Measurements from ENCODE around the gene CNNM4.

The CNNM4 gene

DNA sequence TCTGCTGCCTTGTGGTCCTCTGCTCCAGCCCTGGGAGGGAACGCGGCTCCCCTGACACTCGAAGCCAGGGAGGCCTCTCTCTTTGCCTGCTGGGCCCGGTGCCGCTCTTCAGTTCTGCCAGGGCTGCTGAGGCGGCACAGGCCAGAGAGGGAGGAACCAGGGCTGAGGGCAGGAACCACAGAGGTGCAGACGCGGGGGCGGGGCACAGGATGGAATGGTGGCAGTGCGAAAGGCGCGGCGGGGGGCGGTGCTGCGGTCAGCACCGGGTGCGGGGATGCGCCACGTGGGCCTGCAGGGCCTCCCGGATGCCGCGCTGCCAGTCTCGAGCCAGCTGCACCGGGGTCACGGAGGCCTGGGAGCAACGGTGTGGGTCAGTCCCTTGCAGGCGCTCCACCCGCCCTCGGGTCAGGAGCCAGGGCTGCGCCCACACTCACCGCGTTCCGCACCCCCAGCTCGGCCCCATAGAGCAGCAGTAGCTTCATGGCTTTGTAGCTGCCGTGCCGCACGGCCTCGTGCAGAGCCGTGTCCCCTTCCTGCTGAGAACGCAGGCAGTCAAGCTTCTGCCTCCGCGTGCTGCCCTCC lies 78.7 kb downstream of the CNNM4 start:
- H3K4me1 Mint-ChIP-seq: peaks cover 10% of the 10 kb centered on the region
- H3K36me3 Mint-ChIP-seq (ENCODE audit: low read depth): peaks cover 13% of the 10 kb centered on the region
- peak overlapping the region; percentile 38 for H3K4me3 Mint-ChIP-seq
- no peak overlapping the region for H3K27ac Mint-ChIP-seq
- no peaks in the 10 kb centered on the region for H3K27me3 Mint-ChIP-seq
- no peaks in the 10 kb centered on the region for H3K9me3 Mint-ChIP-seq
- DNase-seq (peak; percentile 82), ATAC-seq (peak; percentile 87)

DNA sequence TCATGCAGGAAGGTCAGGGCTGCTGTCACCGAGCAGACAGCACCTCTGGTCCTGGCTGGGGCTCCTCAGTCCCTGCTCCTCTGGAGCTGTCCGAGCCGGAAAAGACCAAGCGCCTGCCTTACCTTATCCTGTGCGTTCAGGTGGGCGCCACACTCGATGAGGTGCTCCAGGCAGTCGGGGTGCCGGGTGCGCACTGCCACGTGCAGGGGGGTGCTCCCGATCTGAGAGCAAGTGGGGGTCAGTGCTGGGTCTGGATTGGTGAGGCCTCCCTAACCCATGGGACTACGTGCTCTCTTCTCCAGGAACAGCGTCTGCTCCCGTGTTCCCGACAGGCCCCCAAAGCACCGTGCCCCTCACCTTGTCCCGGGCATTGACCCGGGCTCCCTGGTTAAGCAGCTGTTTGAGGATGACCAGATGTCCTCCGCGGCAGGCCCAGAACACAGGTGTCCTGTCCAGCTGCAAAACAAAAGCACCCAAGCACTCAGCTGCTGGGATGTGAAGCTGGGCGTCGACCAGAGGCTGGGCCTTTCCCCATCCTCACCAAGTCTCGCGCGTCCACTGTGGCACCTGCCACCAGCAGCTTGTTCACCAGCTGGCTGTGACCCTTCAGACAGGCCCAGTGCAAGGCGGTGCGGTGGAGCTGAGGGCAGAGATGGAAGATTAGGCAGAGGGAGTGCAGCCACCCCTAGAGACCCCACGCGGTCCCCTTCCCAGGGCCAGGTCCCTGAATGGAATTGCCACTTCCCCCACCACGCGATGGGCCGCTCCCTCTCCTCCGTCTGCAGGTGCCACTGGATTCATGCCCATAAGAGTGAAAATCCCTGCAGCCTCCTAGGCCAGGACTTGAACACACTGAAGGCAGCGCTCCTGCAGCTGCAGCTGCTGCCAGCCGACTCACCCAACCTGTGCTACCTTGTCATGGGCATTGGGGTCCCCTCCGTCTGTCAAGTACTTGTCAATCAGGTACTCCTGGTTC lies 79.5 kb downstream of the CNNM4 start:
- H3K27ac Mint-ChIP-seq: no peak overlapping the region
- no peak overlapping the region for H3K4me3 Mint-ChIP-seq
- DNase-seq: no peak
- no peaks in the 10 kb centered on the region for H3K27me3 Mint-ChIP-seq
- peaks cover 10% of the 10 kb centered on the region for H3K4me1 Mint-ChIP-seq
- H3K36me3 Mint-ChIP-seq (ENCODE audit: low read depth): peaks cover 10% of the 10 kb centered on the region
- ATAC-seq: no peak
- H3K9me3 Mint-ChIP-seq: no peaks in the 10 kb centered on the region

DNA sequence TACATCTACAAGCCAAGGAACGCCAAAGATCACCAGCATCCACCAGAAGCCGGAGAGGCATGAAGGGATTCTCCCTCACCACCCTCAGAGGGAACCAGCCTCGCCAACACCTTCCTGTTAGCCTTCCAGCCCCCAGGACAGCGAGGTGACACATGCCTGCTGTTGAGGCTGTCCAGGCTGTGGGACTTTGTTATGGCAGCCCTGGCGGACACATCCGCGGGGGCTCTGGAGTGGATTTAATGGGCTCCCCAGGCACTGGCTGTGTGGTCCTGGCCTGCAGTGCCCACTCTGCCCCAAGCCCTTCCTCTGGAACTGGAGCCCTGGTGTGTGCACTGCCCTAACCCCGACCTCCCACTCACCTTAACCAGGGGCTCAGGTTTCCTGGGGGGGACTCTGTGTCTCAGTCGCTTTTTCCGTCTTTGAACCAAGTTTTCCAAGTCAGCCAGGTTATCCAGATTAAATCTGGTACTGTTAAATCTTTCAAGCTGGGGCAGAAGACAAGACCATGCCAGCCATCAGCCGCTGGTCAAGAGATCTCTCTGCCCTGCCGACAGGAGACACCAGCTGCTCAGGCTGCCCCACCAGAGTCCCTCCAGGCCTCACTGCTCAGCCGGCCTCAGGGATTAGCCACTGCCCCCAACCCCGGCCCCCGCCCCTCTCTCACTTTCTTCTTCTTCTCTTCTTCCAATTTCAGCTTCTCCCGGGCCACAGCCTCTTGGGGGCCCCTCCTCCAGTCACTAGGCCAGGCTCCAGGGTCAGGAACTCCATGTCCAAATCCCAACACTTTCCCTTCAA lies 81.2 kb downstream of the CNNM4 start:
- Mint-ChIP-seq H3K36me3 (ENCODE audit: low read depth) (peaks cover 7% of the 10 kb centered on the region), H3K9me3 (no peaks in the 10 kb centered on the region), H3K4me3 (no peak overlapping the region), H3K27me3 (no peaks in the 10 kb centered on the region), H3K4me1 (peaks cover 10% of the 10 kb centered on the region), H3K27ac (no peak overlapping the region)
- DNase-seq (no peak), ATAC-seq (no peak)

DNA sequence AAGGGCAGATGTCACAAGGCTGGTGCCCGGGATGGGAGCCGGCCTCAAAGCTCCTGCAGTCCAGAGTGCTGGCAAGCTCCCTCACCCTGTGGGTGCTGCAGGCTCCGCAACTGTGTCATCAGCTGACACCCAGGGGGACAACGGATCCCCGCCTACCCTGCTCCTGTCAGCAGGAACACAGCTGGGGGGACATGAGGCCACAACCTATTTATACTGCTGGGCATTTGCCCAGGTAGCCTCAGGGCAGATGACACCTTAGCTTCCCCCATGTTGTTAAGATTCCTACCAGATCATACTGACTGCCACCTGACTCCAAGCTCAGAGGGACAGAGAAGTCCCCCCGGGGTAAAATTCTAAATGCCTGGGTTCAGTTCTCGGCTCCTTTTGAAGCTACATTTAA lies 81.9 kb downstream of the CNNM4 start:
- ATAC-seq: no peak
- Mint-ChIP-seq H3K4me1 (peaks cover 10% of the 10 kb centered on the region), H3K4me3 (no peak overlapping the region), H3K27me3 (no peaks in the 10 kb centered on the region), H3K9me3 (no peaks in the 10 kb centered on the region), H3K36me3 (ENCODE audit: low read depth) (peaks cover 7% of the 10 kb centered on the region), H3K27ac (no peak overlapping the region)
- DNase-seq: no peak

DNA sequence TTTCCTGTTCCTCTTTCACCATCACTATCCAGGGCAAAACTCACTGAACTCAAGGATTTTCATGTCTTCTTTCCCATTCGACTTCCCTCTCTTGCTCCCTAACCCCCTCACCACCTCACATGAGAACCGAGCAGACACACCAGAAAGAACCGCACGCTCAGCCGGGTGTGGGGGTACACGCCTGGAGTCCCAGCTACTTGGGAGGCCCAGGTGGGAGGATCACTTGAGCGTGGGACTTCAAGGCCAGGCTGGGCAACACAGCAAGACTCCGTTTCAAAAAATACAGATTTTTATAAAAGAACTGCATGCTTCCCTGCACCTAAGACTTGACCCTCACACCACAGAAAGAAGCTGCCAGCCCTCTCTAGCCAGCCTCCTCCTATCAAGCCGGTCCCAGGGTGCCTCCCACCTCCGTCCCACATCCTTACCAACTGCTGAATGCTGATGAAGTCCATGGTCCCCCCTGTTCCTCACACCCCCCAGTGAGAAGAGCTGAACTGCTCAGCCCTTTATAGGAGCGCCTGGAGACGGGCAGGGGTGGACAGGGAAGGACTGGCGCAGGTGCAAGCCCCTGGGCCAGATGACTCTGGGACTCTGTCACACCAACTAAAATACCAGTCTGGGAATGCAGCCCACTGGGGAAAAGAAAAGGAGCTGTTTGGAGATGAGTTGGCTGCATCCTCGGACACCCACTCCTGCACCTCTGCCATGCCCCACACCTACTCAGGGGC lies 83.0 kb downstream of the CNNM4 start, which contains the start of gene ANKRD23:
Gene ANKRD23, minus strand, starts transcription at position 484 of the 731 bp plus-strand sequence. Its CDS starts 29 bp downstream, at position 455.
- Mint-ChIP-seq H3K27ac (no peak within 1 kb of the TSS), H3K4me1 (peaks cover 10% of the 10 kb centered on the region), H3K4me3 (no peak within 1 kb of the TSS), H3K36me3 (ENCODE audit: low read depth) (peaks cover 9% of the 10 kb centered on the region), H3K9me3 (no peaks in the 10 kb centered on the region), H3K27me3 (no peaks in the 10 kb centered on the region)
- DNase-seq (no peak), ATAC-seq (no peak)

DNA sequence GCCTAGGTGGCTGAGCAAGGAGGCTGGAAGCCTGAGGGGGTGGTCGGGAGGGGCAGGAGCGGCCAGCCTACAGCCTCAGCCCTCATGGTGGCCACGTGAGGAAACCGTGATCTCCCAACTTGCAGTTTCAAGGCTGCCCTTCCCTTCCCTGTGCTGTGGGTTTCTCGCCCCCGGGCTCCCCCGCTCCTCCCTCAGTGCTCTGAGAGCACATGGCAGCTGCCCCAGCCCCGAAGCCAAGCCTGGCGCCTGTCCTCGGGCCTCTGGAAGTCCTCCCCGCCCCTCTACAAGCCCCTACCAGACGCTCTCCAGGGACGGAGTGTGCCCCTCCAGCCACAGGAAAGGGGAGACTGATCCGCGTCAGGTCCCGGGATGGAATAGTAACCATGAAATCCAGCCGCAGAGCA lies 83.7 kb downstream of the CNNM4 start:
- Mint-ChIP-seq H3K27ac (no peak overlapping the region), H3K27me3 (no peaks in the 10 kb centered on the region), H3K4me1 (peaks cover 8% of the 10 kb centered on the region), H3K36me3 (ENCODE audit: low read depth) (peaks cover 9% of the 10 kb centered on the region), H3K9me3 (no peaks in the 10 kb centered on the region), H3K4me3 (no peak overlapping the region)
- DNase-seq: no peak
- no peak for ATAC-seq

DNA sequence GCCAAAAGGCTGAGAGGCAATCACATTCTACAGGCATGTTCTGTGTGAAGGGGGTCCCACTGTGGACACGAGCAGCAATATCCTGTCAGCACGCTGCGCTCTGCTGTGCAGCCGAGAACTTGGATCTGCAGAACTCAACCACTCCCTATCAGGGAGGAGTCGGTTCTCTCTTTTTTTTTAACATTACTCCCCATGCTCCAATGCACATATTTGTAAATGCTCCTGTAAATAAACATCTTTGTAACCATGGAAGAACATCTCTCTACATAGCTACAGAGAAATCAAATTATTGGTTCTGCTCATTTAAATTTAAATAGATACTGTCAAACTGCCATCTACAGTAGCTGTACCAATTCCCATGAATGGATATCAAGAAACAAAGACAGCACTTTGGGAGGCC lies 86.1 kb downstream of the CNNM4 start:
- Mint-ChIP-seq H3K9me3 (no peaks in the 10 kb centered on the region), H3K27me3 (no peaks in the 10 kb centered on the region), H3K4me3 (no peak overlapping the region), H3K4me1 (no peaks in the 10 kb centered on the region), H3K36me3 (ENCODE audit: low read depth) (peaks cover 12% of the 10 kb centered on the region), H3K27ac (no peak overlapping the region)
- DNase-seq (no peak), ATAC-seq (no peak)

DNA sequence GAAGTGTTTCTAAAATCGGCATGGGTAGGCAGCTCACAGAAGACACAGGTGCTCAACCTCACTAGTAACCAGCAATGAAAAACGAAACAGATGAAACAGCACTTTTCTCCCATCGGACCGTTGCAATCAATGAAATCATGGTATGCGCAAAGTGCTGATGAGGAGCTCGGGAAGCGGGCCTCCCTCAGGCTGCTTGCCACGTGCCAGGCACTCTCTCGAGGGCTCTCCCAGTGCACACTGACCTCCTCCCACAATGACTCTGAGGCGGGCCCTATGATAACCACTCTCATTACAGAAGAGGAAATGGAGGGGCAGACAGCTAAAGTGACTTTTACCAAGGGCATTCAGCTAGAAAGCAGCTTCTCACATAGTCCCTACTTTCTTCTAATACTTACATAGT lies 86.9 kb downstream of the CNNM4 start:
- H3K9me3 Mint-ChIP-seq: no peaks in the 10 kb centered on the region
- no peaks in the 10 kb centered on the region for H3K27me3 Mint-ChIP-seq
- no peaks in the 10 kb centered on the region for H3K4me1 Mint-ChIP-seq
- H3K36me3 Mint-ChIP-seq (ENCODE audit: low read depth): peaks cover 12% of the 10 kb centered on the region
- H3K4me3 Mint-ChIP-seq: no peak overlapping the region
- no peak for DNase-seq
- no peak for ATAC-seq
- H3K27ac Mint-ChIP-seq: no peak overlapping the region

DNA sequence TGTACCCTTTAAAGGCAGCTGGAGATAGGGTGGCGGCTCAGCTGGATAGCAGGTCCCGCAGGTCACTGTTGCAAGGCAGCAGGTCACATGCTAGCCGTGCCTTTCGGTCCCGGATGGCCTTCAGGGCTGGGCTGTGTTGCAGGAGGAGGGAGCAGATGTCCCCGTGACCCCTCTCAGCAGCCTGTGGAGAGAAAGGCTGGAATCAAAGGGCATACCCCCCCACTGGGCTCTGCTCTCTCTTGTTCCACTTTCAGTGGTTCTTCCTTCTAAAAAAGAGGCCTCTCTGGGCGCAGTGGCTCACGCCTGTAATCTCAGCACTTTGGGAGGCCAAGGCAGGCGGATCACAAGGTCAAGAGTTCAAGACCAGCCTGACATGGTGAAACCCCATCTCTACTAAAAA lies 87.6 kb downstream of the CNNM4 start:
- no peaks in the 10 kb centered on the region for H3K4me1 Mint-ChIP-seq
- no peak overlapping the region for H3K4me3 Mint-ChIP-seq
- DNase-seq (no peak), ATAC-seq (no peak)
- peaks cover 17% of the 10 kb centered on the region for H3K36me3 Mint-ChIP-seq (ENCODE audit: low read depth)
- no peaks in the 10 kb centered on the region for H3K27me3 Mint-ChIP-seq
- H3K27ac Mint-ChIP-seq: no peak overlapping the region
- no peaks in the 10 kb centered on the region for H3K9me3 Mint-ChIP-seq

DNA sequence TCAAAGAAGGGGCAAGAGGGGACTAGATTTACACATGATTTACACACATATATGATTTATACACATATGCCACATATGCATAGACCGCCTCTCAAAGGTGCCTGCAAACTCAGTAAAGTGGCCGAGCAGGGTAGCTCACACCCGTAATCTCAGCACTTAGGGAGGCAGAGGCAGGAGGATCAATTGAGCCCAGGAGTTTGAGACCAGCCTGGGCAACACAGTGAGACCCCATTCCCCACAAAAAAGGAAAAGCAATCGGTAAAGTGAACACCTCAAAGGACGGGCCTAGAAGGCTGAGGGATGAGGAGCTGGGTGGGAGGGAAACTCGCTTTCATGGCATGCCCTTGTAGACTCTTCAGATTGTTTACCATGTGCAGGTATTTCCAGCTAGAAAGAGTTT lies 92.0 kb downstream of the CNNM4 start:
- DNase-seq (no peak), ATAC-seq (no peak)
- no peaks in the 10 kb centered on the region for H3K27me3 Mint-ChIP-seq
- peaks cover 15% of the 10 kb centered on the region for H3K36me3 Mint-ChIP-seq (ENCODE audit: low read depth)
- H3K4me3 Mint-ChIP-seq: no peak overlapping the region
- H3K9me3 Mint-ChIP-seq: no peaks in the 10 kb centered on the region
- no peak overlapping the region for H3K27ac Mint-ChIP-seq
- H3K4me1 Mint-ChIP-seq: peaks cover 13% of the 10 kb centered on the region

DNA sequence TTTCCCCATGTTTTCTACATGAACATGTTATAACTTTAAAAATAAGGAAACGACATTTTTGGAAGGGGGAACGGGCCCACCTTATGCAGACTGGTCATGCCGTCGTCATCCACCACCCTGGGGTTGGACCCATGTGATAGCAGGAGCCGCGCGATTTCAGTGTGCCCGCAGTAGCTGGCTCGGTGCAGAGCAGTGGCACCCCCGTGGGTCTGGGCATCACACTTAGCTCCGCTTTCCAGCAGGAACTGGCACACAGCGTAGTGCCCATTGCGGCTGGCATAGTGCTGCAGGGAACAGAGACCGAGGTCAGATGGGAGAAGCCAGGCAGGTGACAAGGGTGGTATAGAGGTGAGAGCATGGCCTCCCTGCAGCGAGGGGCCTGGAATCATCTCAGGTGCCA lies 92.6 kb downstream of the CNNM4 start:
- Mint-ChIP-seq H3K9me3 (no peaks in the 10 kb centered on the region), H3K4me1 (peaks cover 13% of the 10 kb centered on the region), H3K27ac (no peak overlapping the region), H3K27me3 (no peaks in the 10 kb centered on the region), H3K4me3 (no peak overlapping the region), H3K36me3 (ENCODE audit: low read depth) (peaks cover 13% of the 10 kb centered on the region)
- DNase-seq (no peak), ATAC-seq (no peak)

DNA sequence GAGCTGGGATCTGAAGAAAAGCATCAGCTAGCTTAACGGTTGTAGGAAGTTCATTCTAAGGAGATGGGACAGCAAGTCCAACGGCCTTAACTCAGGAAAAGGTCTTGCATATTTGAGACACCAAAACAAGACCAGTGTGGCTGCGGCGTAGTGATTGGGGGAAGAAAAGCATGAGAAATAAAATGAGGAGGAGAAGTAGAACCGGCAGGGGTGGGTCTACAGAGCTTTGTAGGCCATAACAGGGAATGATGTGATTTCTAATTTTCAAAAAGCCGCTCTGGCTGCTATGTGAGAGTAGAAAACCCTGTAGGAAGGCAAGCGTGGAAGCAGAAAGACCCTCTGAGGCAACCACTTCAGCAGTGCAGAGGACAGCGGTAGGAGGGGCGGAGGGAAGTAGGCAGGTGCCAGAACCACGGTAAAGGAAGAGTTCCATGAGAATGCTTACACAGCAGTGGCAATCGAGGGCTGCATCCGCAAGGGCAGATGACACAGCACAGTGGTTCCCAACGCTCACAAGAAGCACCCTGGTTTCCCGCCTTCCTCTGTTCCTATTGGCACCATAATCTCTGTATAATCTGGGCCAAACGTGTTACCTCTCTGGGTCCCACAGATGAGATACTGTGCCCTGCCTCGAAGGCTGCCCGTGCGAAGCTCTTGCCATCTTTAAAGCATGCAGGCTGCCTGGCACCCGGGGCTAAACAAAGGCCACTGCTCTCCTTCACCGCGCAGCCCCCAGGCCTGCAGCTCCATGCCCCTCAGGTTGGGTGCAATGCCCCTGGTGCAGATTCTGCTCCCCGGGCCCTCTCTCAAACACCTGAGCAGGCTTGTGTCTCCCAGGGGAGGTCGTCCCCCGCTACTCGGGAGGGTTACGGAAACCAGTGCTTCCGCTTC lies 96.3 kb downstream of the CNNM4 start:
- DNase-seq: peak; percentile 34
- Mint-ChIP-seq H3K27me3 (no peaks in the 10 kb centered on the region), H3K27ac (peak overlapping the region; percentile 78), H3K36me3 (ENCODE audit: low read depth) (peaks cover 7% of the 10 kb centered on the region), H3K9me3 (no peaks in the 10 kb centered on the region), H3K4me1 (peaks cover 31% of the 10 kb centered on the region), H3K4me3 (peak overlapping the region; percentile 89)
- ATAC-seq: no peak

DNA sequence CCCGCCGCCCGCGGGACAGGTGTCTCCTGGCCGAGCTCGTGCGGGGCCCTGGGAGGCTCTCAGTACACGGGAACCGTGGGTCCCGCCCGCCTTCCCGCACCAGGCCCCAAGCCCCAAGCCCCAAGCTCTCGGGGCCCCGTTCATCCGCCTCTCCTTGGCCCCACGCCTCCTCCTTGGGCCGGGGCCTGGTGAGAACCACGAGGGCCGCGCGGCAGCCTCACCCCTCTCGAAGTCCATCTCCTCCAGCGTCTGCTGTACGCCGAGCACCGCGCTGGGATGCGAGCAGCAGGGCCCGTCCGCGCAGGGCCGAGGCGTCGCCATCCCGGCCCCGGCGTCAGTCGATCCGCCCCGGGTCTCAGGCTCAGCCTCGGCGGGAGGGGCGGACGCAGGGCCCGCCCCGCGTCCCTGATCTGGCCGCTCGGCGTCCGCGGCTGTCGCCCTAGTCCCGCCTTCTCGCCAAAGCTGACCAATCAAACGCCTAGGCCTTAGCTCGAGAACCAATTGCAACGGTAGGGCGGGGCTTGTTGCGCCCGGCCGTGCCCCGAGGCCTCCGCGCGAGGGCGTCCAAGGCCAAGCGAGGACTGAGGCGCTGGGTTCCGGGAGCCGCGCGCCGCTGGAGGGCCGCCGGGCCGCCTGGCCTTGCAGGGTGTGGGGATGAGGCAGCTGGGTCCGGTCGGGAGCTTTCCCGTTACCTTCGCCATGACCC lies 97.1 kb downstream of the CNNM4 start, which contains the start of gene ANKRD39:
Gene ANKRD39, minus strand, starts transcription at position 350 of the 706 bp plus-strand sequence. Its CDS starts 29 bp downstream, at position 321.
- DNase-seq: peak; percentile 98
- Mint-ChIP-seq H3K4me3 (peak within 1 kb of the TSS; percentile 89), H3K9me3 (no peaks in the 10 kb centered on the region), H3K36me3 (ENCODE audit: low read depth) (peaks cover 9% of the 10 kb centered on the region), H3K27me3 (no peaks in the 10 kb centered on the region), H3K4me1 (peaks cover 31% of the 10 kb centered on the region), H3K27ac (peak within 1 kb of the TSS; percentile 81)
- peak; percentile 95 for ATAC-seq

All from activated naive CD8-positive, alpha-beta T cell treated with anti-CD3 and anti-CD28 coated beads, Interleukin-2, amount 50 U/mL, for 24 hours (primary cell).